Fibroblast of mammary gland (primary cell): ENCODE data around the gene PITX1.

Source experiments
- DNase-seq: peaks from one replicate; pipeline ENCODE4 v3.0.0-alpha.2; 2010; ENCODE audit warnings: low read depth
- H3K4me3 ChIP-seq: 2 replicates; pipeline ENCODE4 v1.5.1; 2011; ENCODE audit warnings: low read depth, mild to moderate bottlenecking, low read length, moderate library complexity; ENCODE audit not compliant: control insufficient read depth
- TF ChIP-seq, protein P1 (sequence below): conservative IDR thresholded peaks from 2 replicates; pipeline ENCODE4 v1.5.1; 2011; ENCODE audit warnings: low read depth, low read length, inconsistent platforms; ENCODE audit not compliant: control insufficient read depth, insufficient read depth

The PITX1 gene

DNA sequence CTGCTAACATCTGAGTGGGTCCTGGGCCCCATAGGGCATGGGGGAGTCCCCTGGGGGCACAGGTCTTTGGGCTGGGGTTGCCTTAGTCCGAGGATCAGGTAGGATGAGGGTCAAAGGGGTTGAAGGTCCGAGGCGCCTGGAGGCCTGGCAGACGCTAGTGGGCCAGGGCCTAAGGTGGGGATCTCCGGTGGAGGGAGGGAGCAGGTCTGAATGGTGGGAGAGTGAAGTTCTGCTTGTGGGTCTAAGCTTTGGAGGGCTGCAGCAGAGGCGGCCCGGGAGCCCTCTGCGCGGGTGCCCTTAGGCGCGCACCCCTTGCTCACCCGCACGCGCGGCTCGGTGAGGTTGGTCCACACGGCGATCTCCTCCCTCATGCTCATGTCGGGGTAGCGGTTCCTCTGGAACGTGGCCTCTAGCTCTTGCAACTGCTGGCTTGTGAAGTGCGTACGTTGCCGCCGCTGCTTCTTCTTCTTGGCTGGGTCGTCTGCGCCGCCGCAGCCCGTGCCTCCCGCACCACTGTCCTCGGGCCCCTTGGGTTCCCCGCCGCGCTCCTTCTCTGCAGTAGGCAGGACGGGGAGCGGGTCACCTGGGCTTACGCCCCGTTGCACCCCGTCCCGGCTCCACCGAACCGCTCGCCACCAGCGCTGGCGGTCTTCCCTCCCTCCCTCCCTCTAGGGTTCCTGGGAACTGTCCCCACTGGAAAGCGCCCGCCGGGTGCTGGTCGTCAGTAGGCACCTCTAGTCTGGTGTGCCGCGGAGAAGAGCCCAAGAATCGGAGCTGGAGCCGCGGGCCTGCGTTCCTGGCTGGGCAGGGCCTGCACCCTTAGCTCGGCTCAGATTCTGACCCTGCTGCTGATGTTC is 2.8 kb downstream of the PITX1 start:
- H3K4me3 ChIP-seq: no peak overlapping the region
- TF ChIP-seq, protein P1, sequence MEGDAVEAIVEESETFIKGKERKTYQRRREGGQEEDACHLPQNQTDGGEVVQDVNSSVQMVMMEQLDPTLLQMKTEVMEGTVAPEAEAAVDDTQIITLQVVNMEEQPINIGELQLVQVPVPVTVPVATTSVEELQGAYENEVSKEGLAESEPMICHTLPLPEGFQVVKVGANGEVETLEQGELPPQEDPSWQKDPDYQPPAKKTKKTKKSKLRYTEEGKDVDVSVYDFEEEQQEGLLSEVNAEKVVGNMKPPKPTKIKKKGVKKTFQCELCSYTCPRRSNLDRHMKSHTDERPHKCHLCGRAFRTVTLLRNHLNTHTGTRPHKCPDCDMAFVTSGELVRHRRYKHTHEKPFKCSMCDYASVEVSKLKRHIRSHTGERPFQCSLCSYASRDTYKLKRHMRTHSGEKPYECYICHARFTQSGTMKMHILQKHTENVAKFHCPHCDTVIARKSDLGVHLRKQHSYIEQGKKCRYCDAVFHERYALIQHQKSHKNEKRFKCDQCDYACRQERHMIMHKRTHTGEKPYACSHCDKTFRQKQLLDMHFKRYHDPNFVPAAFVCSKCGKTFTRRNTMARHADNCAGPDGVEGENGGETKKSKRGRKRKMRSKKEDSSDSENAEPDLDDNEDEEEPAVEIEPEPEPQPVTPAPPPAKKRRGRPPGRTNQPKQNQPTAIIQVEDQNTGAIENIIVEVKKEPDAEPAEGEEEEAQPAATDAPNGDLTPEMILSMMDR: no peak
- DNase-seq: no peak

DNA sequence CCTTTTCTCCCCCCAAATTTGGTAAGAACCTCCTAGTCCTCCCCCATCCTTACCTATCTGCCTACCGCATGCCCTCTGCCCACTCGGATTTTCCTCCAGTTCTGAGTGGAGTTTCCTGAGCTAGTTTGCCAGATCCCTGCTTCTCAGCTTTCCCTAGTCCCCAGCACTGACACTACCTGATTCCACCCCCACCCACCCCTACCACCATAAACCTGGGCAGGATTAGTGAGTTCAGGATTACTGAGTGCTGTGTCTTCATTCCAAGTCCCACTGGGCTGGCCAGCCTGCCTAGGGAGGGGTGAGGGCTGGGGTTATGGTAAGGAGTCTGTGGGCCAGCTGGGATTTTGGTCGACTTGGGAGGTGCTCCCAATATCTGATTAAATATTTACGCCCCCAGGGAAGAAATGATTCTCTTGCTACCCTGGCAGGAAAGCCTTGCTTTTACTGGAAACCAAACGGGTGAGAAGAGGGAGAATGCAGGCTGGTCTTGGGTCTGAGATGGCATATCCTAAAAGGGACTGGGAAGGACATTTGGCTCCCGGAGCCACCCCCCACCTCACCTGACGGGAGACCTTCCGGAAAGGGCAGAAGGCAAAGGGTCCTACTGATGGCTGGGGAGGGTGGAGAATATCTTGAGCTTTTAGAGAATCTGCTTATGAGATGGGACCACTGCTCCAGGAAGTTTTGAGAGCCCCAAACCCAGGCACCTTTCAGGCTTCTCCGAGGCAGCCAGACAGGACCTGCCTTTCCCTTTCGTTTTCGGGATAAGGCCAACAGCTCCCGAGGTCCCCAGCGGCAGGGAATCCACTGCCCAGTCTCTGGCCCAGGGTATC is 3.7 kb downstream of the PITX1 start:
- no peak overlapping the region for H3K4me3 ChIP-seq
- TF ChIP-seq, protein P1: no peak
- no peak for DNase-seq

DNA sequence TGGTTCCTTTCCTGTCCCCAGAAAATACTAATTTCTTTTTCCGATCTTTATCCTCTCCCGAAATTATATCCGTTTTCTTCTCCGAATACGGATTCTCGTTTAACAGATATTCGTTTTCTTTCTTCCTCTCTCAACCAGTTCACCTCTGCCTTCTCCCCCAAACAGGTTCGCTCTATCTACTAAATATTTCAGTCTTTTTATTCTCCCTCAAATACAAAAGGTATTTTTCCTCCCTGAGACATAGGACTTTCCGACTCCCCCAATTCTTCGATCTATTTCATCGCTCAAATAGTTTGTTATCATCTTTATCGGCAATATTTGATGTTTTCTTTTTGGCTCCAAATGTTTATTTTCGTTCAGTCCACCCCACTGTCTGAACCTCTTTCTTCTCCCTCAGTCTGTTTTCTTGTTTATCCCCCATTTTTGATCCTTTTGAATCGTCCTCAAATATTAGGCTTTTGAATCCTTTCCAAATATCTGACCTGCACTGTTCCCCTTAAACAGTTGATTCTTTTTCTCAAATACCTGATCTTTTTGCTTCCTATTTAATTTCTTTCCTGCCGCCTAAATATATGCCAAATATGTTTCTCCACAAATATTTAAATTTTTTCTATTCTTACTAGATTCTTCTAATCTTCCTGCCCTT is 4.4 kb downstream of the PITX1 start:
- DNase-seq: no peak
- no peak overlapping the region for H3K4me3 ChIP-seq

DNA sequence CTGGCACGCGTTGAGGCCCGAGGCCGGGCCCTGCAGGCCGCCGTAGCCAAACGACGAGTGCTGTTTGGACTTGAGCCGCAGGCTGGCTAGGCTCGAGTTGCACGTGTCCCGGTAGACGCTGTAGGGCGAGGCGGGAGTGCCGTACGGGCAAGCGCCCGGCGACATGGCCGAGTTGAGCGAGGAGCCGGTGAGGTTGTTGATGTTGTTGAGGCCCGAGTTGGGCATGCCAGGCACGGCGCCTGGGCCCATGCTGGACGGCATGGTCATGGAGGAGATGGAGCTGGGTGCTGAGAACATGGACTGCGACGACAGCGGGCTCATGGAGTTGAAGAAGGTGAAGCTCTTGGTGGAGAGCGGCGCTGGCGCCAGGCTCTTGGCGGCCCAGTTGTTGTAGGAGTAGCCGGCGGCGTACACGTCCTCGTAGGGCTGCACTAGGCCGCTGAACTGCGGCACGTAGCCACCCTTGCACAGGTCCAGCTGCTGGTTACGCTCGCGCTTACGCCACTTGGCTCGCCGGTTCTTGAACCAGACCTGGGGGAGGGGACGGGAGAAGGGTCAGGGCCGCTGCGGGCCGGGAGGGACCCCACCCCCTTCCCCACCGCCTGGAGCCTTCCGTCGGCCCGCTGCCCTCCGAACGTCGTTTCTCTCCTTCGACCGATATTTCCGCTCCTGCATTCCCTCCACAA is 5.1 kb downstream of the PITX1 start:
- DNase-seq: no peak
- no peak overlapping the region for H3K4me3 ChIP-seq
- TF ChIP-seq, protein P1: no peak

More for the DNA sequence above, 4.4 kb downstream of the PITX1 start:
- TF ChIP-seq, protein P1: no peak

DNA sequence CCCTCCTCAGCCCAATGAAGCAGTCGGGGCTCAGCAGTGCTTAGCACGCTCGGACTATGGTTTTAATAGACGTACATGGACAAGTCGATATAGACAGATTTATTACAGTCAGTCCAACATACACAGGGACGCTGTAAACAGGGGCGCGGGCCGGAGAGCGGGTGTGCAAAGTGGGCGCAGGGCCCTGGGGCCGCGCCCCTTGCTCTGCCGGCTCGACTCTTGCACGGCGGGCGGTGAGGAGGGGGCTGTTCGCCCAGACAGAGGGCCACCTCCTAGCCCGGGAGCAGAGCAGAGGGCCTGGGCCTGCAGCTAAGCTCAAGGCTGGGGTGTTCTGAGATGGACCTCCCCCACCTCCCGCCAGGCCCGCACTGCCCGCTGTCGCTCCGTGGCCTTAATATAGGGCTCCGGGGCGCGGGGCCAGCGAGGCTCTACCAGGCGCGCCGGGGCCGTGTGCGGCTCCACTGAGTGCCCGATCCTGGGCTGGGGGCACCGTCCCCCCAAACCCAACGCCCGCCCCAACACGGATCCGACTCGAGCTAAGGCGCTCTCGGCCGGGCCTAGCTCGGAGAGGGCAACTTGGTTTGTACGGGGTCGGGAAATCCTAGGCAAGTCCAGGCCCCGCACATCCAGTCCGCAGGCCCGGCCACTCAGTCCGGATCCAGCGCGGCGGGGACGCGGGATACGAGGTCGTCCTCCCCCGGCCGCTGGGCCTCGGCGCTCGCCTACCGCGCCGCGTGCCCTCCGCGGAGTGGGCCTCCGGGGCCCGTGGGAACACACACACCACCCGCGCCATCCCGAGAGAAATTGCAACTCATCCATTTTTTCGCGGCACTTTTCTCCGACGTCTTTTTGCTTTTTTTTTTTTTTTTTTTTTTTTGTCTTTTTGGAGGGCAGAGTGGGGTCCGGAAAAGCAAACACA is 6.1 kb downstream of the PITX1 start:
- H3K4me3 ChIP-seq: no peak overlapping the region
- TF ChIP-seq, protein P1: no peak
- DNase-seq: no peak

DNA sequence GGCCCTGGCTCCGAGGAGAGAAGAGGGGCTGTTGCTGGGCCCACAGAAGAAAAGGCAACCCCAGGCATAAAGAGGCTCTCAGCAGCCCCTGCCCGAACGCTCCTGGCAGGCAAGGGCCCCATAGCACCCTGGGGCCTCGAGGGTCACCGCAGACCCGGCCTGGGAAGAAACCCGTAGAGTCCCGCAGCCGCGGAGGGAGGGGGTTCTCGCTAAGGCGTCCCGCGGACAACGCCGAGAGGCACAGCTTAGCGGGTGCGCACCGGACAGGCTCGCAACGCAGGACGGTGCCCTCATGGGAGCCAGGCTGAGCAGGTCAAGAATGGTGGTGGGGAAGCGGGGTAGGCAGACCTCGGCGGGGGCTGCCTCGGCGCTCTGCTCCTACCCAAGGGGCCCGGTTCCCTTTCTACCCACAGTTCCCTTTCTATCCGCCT is 6.7 kb downstream of the PITX1 start:
- no peak overlapping the region for H3K4me3 ChIP-seq
- no peak for DNase-seq
- TF ChIP-seq, protein P1: no peak
